SH-SY5Y (cell line): Measurements from ENCODE around the gene C1QL1.

Experiments
- GATA2 ChIP-seq: IDR thresholded peaks from 2 replicates; pipeline ENCODE4 v1.6.1; 2011; ENCODE audit warnings: mild to moderate bottlenecking, low read depth, low read length
- GATA3 ChIP-seq: IDR thresholded peaks from 2 replicates; pipeline ENCODE4 v1.6.1; 2011; ENCODE audit warnings: low read depth, mild to moderate bottlenecking, low read length, moderate library complexity

Gene C1QL1

GRCh38 chr17:44922136-44922535 lies 46.0 kb downstream of the C1QL1 start:
- TF ChIP-seq GATA3 = no peak
- TF ChIP-seq GATA2 = no peak

DNA sequence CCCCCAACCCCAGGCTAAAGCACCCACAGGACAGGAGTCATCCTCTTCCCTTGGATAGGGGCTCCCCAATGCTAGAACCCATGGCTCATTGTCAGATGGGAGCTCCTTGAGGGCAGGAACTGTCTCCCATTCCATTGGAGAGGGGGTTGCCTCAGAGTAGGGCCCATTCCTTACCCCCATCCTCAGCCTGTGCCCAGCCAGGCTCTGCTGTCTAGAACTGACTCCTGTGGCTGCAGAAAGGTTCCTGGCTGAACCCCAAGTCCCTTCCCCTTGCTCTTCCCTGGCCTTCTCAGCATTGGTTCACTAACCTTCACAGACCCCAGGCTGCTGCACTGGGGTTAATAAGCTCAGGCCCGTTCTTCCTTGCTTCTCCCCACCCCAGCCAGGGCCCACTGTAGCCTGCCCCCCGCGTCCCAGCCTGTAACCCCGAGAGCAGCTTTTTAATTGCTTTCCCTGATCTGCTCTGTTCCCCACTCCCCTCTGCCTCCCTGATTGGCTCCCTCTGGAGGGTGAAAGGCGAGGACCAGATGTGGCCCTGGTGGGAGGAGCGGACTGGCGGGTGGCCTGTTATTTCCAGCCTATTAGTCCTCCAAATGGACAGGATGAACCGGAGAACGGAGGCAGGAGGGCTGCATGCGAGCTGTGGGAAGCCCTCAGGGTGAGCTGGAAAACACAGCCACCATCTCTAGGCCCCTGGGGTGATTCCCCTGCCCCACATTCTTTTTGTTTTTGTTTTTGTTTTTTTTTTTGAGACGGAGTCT lies 46.8 kb downstream of the C1QL1 start:
- TF ChIP-seq GATA2 = no peak
- TF ChIP-seq GATA3 = no peak

GRCh38 chr17:44920565-44920940 lies 47.5 kb downstream of the C1QL1 start:
- TF ChIP-seq GATA3 (no peak), GATA2 (no peak)

DNA sequence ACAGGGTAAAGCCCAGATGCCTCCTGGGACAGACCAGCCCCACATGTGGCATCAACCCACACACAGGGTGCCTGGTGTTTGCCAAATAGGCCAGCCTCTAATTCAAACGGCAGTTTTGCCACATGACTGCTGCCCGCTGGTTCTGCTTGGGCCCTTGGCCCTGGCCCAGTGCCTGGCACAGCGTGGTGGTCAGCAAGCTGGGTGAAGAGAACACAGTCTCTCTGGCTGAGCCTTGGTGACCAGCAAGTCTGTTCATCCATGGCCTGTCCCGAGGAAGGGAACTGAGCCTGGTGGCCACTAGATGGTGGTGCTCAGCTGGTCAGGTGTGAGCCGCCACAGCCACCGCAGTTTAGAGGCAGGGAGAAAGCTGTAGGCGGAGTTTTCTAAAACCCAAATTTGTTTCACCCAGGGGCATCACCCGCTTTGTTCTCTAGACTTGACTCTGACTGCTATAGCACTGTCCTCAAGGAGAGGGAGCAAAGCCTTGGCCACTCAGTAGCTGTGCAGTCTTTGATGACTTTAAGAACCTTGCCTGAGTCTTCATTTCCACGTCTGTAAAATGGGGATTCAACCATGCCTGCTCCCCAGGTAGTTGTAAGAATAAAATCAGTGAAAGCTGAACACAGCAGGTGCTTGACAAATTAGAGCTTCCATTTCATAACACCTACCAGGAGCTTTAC lies 48.1 kb downstream of the C1QL1 start:
- TF ChIP-seq GATA2 (no peak), GATA3 (no peak)

- TF ChIP-seq GATA3 (no peak), GATA2 (no peak)
Observed at GRCh38 chr17:44919411-44919810, 48.7 kb downstream of the C1QL1 start.

GRCh38 chr17:44918006-44918405 lies 50.1 kb downstream of the C1QL1 start:
- no peak for TF ChIP-seq GATA2
- no peak for TF ChIP-seq GATA3

- no peak for TF ChIP-seq GATA3
- TF ChIP-seq GATA2 = no peak
Observed at GRCh38 chr17:44917456-44917855, 50.6 kb downstream of the C1QL1 start.

- TF ChIP-seq GATA3 (no peak), GATA2 (no peak)
Observed at GRCh38 chr17:44916781-44917241, 51.3 kb downstream of the C1QL1 start.

- no peak for TF ChIP-seq GATA2
- no peak for TF ChIP-seq GATA3
Observed at GRCh38 chr17:44915862-44916780, 52.0 kb downstream of the C1QL1 start.

DNA sequence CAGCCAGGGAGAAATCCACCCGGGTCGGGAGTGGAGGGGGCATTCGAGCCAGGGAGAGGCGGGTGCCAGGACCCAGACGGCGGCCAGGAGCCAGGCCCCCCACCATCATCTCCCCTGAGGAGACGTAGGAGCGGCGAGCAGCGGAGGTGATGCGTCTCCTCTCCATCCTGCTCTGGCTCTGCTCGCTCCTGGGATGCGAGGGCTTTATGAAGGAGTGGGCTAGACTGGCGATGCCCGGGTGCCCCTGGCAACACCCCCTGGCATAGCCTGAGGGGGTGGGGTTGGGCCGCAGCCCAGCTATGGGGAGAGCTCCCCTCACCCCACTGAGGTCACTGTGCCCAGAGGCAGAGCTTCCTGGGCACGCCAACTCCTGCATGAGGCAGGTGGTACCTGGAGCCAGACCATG lies 52.8 kb downstream of the C1QL1 start, which contains the start of gene GFAP:
Gene GFAP, minus strand, starts transcription at position 180 of the 406 bp plus-strand sequence. Its CDS starts 14 bp downstream, at position 166.
- TF ChIP-seq GATA2 (no peak), GATA3 (no peak)

DNA sequence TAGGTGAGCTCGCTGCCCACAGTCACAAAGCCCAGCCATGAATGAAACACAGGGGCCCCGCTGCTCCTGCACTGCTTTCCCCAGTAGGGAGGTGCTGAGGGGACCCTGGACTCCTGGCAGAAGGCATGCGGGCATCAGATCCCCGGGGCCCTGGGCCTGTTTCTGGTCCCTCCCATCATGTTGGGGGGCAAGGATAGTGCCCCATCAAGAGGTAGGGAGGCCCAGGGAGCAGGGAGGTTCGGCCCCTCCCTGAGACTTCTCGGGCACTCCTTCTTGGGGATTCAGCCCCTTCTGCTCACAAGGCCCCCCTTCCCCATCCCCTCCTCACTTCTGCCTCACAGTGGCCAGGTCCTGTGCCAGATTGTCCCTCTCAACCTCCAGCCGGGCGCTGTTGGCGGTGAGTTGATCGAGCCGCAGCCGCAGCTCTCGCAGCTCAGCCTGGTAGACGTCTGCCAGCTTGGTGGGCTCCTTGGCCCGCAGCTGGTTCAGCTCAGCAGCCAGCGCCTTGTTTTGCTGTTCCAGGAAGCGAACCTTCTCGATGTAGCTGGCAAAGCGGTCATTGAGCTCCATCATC lies 53.3 kb downstream of the C1QL1 start:
- TF ChIP-seq GATA2 (no peak), GATA3 (no peak)

GRCh38 chr17:44914148-44914547 lies 54.0 kb downstream of the C1QL1 start:
- TF ChIP-seq GATA3 = no peak
- no peak for TF ChIP-seq GATA2

DNA sequence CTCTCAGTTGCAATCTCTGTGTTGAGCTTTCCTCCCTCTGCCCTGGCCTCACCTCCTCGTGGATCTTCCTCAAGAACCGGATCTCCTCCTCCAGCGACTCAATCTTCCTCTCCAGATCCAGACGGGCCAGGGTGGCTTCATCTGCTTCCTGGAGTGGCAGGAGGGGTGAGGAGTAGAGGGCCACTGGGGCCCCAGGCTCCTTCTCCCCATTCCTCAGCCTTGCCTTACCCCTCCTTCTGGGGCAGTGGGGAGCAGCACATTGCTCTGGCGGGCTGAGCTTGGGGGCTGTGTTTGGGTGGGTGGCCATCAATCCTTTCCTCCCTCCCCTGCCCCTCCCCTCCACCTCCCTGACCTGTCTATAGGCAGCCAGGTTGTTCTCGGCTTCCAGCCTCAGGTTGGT lies 54.4 kb downstream of the C1QL1 start:
- TF ChIP-seq GATA2 (no peak), GATA3 (no peak)

DNA sequence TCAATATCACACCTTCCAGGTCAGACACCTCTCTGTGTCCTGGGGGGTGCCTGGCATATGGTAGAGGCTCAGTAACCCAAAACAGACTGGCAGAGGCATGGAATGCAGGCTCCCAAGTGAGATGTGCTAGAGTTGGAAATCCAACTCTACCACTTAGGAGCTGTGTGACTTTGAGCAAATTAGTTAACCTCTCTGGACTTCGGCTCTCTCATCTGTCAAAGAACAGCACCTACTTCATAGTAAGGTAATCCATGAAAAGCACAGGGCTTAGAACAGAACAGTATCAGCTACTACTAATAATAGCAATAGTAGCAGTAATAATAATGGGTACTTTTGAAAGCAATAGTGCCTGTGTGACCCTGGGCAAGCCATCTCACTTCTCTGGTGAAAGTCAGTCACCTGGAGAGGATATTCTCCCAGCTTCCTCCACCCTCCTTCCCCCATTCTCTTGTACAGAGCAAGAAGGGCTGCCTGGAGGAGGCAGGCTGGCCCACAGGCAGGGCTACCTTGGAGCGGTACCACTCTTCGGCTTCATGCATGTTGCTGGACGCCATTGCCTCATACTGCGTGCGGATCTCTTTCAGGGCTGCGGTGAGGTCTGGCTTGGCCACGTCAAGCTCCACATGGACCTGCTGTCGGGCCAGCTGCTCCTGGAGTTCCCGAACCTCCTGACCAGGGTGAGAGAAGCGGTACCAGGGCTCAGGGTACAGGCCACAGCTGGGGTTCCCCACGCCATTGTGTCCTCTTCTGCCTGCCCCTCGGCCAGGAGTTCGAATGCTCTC lies 55.1 kb downstream of the C1QL1 start:
- TF ChIP-seq GATA2 (no peak), GATA3 (no peak)
